ENCODE results near the gene DRC1. TPM values are rescaled to one million over a fixed set of nuclear protein-coding genes. Genes with fewer than 3 reads are reported as not detected.

The DRC1 gene
- total RNA-seq, 1 donor from 2014 or later: 0.13 TPM

DNA sequence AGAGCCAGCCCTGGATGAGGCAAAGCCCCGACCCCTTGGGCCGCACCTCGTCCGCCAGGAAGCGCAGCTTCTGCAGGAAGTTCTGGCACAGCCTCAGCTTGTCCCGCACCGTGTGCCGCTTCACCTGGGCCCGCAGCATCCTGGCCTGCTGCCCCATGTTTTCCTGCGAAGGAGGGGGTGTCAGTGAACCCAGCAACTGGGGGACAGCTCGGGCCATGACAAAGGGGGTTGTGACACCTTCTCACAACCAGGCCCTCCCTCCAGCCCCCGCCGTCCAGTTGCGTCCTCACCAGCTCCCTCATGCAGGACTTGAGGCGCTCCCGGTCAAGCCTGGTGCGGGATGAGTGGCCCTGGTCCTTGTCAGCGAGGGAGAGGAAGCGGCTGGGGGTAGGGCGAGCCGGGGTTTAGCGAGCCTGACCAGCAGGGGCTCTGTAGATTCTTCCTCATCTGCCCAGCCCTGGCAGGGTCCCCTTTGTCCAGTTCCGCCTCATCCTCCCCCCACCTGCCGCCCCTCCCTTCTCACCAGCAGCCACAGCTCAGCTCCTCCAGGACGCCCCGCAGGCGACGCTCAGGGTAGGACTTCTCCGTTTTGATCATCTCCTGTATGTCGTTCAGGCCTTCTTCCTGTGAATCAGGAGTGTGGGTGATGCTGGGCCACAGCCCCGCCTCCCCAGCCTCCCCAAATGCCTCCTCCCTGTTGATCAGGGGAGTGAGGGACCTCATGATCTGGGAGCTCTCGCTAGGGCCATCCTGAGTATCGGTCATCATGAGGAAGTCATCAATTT is 75.6 kb downstream of the DRC1 start:
- Histone ChIP-seq H3K36me3 (ENCODE audit: control insufficient read depth, insufficient read depth, low read length) (no peaks in the 10 kb centered on the region), H3K4me3 (ENCODE audit: low read depth, low read length) (no peak overlapping the region), H3K27me3 (ENCODE audit: control insufficient read depth, insufficient read depth, low read length) (peaks cover 2% of the 10 kb centered on the region)
- TF ChIP-seq, protein P1, sequence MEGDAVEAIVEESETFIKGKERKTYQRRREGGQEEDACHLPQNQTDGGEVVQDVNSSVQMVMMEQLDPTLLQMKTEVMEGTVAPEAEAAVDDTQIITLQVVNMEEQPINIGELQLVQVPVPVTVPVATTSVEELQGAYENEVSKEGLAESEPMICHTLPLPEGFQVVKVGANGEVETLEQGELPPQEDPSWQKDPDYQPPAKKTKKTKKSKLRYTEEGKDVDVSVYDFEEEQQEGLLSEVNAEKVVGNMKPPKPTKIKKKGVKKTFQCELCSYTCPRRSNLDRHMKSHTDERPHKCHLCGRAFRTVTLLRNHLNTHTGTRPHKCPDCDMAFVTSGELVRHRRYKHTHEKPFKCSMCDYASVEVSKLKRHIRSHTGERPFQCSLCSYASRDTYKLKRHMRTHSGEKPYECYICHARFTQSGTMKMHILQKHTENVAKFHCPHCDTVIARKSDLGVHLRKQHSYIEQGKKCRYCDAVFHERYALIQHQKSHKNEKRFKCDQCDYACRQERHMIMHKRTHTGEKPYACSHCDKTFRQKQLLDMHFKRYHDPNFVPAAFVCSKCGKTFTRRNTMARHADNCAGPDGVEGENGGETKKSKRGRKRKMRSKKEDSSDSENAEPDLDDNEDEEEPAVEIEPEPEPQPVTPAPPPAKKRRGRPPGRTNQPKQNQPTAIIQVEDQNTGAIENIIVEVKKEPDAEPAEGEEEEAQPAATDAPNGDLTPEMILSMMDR (IDR thresholded peaks at IDR 0.05; ENCODE audit: insufficient read depth, low read length, poor library complexity, severe bottlenecking): no peak
- no peak for DNase-seq (ENCODE audit: low read depth)

DNA sequence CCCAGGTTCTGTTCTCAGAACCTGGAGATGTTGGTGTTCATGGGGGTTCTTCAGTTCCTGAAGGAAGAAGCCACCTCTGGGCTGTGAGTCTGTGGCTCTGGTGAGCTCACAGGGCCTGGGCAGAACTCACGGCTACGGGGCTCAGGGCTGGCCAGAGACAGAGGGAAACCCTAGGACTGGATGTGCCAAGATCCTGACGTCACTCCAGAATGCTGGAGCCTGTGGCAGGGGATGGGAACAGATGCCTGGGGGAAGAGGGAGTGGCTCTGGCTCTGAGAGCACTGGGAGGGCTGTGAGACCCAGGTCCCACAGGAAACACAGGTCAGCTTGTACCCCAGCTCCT is 76.2 kb downstream of the DRC1 start, which contains the start of gene OTOF:
TSS of gene OTOF (minus strand) at position 214 of the 343 bp plus-strand sequence.
- peaks cover 6% of the 10 kb centered on the region for H3K27me3 ChIP-seq (ENCODE audit: control insufficient read depth, insufficient read depth, low read length)
- no peak for DNase-seq (ENCODE audit: low read depth)
- TF ChIP-seq, protein P1 (IDR thresholded peaks at IDR 0.05; ENCODE audit: insufficient read depth, low read length, poor library complexity, severe bottlenecking): no peak
- H3K4me3 ChIP-seq (ENCODE audit: low read depth, low read length): no peak within 1 kb of the TSS
- H3K36me3 ChIP-seq (ENCODE audit: control insufficient read depth, insufficient read depth, low read length): no peaks in the 10 kb centered on the region

DNA sequence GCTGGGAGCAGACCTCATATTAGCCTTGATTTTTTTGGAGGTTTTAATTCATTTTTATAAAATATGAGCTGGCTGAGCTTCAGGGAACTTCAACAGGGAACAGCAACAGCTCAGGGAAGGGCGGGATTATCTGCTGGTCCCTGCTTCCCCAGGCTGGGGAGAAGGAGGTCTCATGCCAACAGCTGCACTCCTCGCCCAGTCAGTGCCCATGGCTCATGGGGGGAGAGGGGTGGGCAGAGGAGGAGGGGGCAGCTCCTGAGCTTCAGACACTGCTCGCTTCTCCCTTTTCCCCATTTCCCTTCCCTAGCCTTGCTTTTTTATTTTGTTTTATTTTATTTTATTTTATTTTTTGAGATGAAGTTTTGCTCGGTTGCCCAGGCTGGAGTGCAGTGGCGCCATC is 76.6 kb downstream of the DRC1 start:
- no peak for DNase-seq (ENCODE audit: low read depth)
- TF ChIP-seq, protein P1 (IDR thresholded peaks at IDR 0.05; ENCODE audit: insufficient read depth, low read length, poor library complexity, severe bottlenecking): no peak
- no peaks in the 10 kb centered on the region for H3K36me3 ChIP-seq (ENCODE audit: control insufficient read depth, insufficient read depth, low read length)
- H3K4me3 ChIP-seq (ENCODE audit: low read depth, low read length): no peak overlapping the region
- peaks cover 6% of the 10 kb centered on the region for H3K27me3 ChIP-seq (ENCODE audit: control insufficient read depth, insufficient read depth, low read length)

DNA sequence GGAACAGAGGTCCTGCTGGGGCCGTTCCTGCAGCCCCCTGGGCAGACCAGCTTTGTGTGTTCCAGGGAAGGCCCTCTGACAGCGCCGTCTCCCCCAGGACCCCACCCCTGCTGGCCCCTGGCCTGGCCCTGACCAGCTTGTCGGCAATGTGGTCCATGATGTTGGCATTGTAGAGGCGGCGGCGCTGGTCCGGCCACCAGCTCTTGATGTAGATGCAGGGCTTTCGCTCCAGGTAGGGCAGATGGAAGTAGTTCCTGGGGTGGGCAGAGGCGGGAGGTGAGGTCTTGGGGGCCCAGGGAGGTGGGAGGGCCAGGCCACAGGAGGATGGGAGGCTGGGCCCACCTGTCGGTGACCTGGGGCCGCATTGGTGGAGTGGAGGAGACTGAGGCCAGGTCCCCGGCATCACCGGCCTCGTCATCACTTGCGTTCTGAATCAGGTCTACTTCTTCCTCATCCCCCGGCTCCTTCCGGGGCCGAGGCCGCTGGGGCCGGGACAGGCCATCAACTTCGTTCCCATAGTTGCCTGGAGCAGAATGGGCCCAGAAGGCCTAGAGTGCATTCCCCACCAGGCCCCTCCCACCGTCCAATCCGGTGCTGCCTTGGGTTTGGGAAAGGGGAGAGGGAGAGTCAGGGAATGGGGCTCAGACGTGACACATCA is 77.5 kb downstream of the DRC1 start:
- peaks cover 6% of the 10 kb centered on the region for H3K27me3 ChIP-seq (ENCODE audit: control insufficient read depth, insufficient read depth, low read length)
- no peak overlapping the region for H3K4me3 ChIP-seq (ENCODE audit: low read depth, low read length)
- no peak for DNase-seq (ENCODE audit: low read depth)
- TF ChIP-seq, protein P1 (IDR thresholded peaks at IDR 0.05; ENCODE audit: insufficient read depth, low read length, poor library complexity, severe bottlenecking): no peak
- H3K36me3 ChIP-seq (ENCODE audit: control insufficient read depth, insufficient read depth, low read length): no peaks in the 10 kb centered on the region

DNA sequence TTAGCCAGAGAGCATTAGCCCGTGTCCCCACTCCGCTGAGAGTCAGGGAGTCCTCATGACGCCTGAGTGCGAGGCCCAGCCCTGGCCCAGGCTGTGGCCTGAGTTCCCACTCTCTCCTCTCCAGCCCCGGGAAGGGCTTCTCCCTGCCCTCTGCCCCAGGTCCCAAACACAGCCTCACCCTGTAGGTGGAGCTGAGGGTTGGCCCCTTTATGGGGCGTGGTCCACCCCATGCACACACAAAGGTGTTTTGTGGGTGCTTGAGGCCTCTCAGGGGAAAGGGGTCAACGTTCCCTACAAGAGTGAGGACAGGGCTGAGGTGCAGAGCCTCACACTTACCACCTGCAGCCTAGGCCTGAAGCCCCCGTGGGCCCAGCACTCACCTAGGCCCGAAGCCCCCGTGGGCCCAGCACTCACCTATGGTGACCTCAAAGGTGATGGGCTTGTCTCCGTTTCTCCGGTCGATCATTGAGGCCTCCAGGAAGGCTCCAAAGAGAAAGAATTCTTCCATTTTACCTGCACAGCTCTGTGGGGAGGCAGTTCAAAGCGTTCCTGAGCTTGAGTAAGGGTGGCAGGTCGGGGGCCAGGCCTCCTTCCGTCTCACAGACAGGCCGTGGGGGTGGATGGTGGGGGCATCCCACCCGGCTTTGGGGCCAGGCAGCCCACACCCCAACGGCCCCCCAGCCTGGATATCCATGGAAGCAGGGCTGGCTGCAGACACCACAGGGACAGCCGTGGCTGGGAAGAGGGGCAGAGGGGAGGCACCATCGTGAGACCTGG is 78.3 kb downstream of the DRC1 start:
- TF ChIP-seq, protein P1 (IDR thresholded peaks at IDR 0.05; ENCODE audit: insufficient read depth, low read length, poor library complexity, severe bottlenecking): no peak
- no peak for DNase-seq (ENCODE audit: low read depth)
- H3K27me3 ChIP-seq (ENCODE audit: control insufficient read depth, insufficient read depth, low read length): peaks cover 6% of the 10 kb centered on the region
- no peak overlapping the region for H3K4me3 ChIP-seq (ENCODE audit: low read depth, low read length)
- H3K36me3 ChIP-seq (ENCODE audit: control insufficient read depth, insufficient read depth, low read length): no peaks in the 10 kb centered on the region

Data from kidney epithelial cell (primary cell).